ENCODE measurements around the gene RCN1. TPM values are rescaled to one million over a fixed set of nuclear protein-coding genes. Genes with fewer than 3 reads are reported as not detected.

The RCN1 gene
- total RNA-seq, 4 donors from 2014 or later, result 14.7 to 27.0 (median 18.1) TPM

DNA sequence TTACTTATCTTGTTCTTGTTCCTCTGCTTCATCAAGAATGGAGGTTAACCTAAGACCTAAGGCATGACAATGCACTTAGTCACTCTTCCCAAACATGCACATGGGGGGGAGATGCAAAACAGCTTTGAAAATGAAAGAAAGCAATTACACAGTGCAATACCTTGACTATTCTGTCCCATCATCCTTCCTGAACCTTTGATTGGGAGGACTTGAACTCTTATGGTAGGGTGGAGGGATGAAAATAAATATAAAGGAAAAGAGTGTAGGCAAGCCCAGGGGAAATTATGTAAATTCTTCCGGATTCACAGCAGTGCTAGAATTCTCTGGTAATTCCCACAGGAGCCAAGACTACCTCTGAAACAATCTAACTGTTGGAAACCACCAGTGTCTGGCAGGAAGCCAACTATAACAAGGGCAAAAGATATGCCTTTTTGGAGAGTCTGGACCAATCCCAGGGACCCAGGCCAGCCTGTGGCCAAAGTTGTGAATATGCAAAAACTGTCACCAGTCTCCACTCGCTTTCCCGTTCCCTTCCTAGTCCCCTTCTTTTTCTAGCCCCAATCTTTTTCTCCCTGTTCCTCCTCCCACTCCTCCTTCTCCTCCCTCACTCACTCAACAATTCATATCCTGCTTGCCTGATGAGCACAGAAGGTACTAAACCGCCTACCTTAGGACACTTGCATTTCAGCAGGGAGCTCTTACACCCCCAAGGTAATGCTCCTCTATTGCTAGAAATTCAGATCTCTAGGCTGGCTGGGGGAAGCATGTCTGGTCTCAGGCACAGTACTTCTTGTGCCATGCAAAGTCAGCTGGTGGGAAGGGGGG is 2.5 kb upstream of the RCN1 start:
- TF ChIP-seq, protein P1, sequence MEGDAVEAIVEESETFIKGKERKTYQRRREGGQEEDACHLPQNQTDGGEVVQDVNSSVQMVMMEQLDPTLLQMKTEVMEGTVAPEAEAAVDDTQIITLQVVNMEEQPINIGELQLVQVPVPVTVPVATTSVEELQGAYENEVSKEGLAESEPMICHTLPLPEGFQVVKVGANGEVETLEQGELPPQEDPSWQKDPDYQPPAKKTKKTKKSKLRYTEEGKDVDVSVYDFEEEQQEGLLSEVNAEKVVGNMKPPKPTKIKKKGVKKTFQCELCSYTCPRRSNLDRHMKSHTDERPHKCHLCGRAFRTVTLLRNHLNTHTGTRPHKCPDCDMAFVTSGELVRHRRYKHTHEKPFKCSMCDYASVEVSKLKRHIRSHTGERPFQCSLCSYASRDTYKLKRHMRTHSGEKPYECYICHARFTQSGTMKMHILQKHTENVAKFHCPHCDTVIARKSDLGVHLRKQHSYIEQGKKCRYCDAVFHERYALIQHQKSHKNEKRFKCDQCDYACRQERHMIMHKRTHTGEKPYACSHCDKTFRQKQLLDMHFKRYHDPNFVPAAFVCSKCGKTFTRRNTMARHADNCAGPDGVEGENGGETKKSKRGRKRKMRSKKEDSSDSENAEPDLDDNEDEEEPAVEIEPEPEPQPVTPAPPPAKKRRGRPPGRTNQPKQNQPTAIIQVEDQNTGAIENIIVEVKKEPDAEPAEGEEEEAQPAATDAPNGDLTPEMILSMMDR (IDR thresholded peaks at IDR 0.05 in 4 of 5, conservative IDR thresholded peaks at IDR 0.05 in 1 of 5), result no peak
- no peak for TF ChIP-seq POLR2A (IDR thresholded peaks at IDR 0.05)
- Histone ChIP-seq H3K4me3 (no peak overlapping the region), H3K4me1 (peaks cover 0 to 12% of the 10 kb centered on the region in 2 donors), H3K27ac (peak overlapping the region in 2 of 4 donors; percentile 21 to 25), H3K9me3 (no peaks in the 10 kb centered on the region), H3K36me3 (no peaks in the 10 kb centered on the region), H3K27me3 (no peaks in the 10 kb centered on the region)
- intact Hi-C loops (cut with DNase I; ENCODE audit: low total_unique reads), result no loop called here
- DNase-seq (no peak), ATAC-seq (no peak)
- in situ Hi-C loops (cut with MboI; ENCODE audit: low sequenced_read_pairs in 4 of 4), result no loop called here

- Histone ChIP-seq H3K4me3 (peak overlapping the region; percentile 65 to 86 (median 72)), H3K27ac (no peak overlapping the region), H3K4me1 (peaks cover 0 to 11% of the 10 kb centered on the region in 2 donors), H3K9me3 (no peaks in the 10 kb centered on the region), H3K36me3 (peaks cover 0 to 3% of the 10 kb centered on the region in 2 donors), H3K27me3 (no peaks in the 10 kb centered on the region)
- no peak for TF ChIP-seq POLR2A (IDR thresholded peaks at IDR 0.05)
- TF ChIP-seq, protein P1 (IDR thresholded peaks at IDR 0.05 in 4 of 5, conservative IDR thresholded peaks at IDR 0.05 in 1 of 5), result no peak
- DNase-seq (no peak), ATAC-seq (no peak)
- intact Hi-C loops (cut with DNase I; ENCODE audit: low total_unique reads), result no loop called here
- in situ Hi-C loops (cut with MboI; ENCODE audit: low sequenced_read_pairs in 4 of 4), result no loop called here
Observed at GRCh38 chr11:32092581-32093170, 1.8 kb downstream of the RCN1 start.

GRCh38 chr11:32094923-32095322 is 4.0 kb downstream of the RCN1 start:
- DNase-seq, result peak in 1 of 2 donors; percentile 36
- peaks cover 0 to 21% of the 10 kb centered on the region in 2 donors for H3K36me3 ChIP-seq
- peaks cover 0 to 2% of the 10 kb centered on the region in 2 donors for H3K4me1 ChIP-seq
- TF ChIP-seq, protein P1 (IDR thresholded peaks at IDR 0.05 in 4 of 5, conservative IDR thresholded peaks at IDR 0.05 in 1 of 5), result no peak
- TF ChIP-seq POLR2A (IDR thresholded peaks at IDR 0.05), result no peak
- H3K9me3 ChIP-seq, result no peaks in the 10 kb centered on the region
- intact Hi-C loops (cut with DNase I; ENCODE audit: low total_unique reads), result no loop called here
- H3K27ac ChIP-seq, result no peak overlapping the region
- no peak overlapping the region for H3K4me3 ChIP-seq
- H3K27me3 ChIP-seq, result no peaks in the 10 kb centered on the region
- in situ Hi-C loops (cut with MboI; ENCODE audit: low sequenced_read_pairs in 4 of 4), result no loop called here
- ATAC-seq, result peak in 1 of 2 donors; percentile 31

- in situ Hi-C loops (cut with MboI; ENCODE audit: low sequenced_read_pairs in 4 of 4) (no loop called here), intact Hi-C loops (cut with DNase I; ENCODE audit: low total_unique reads) (no loop called here)
- DNase-seq, result no peak
- Histone ChIP-seq H3K4me3 (no peak overlapping the region), H3K27me3 (no peaks in the 10 kb centered on the region), H3K4me1 (peaks cover 0 to 6% of the 10 kb centered on the region in 2 donors), H3K36me3 (peaks cover 0 to 47% of the 10 kb centered on the region in 2 donors), H3K9me3 (no peaks in the 10 kb centered on the region), H3K27ac (no peak overlapping the region)
- TF ChIP-seq, protein P1 (IDR thresholded peaks at IDR 0.05 in 4 of 5, conservative IDR thresholded peaks at IDR 0.05 in 1 of 5), result no peak
- no peak for TF ChIP-seq POLR2A (IDR thresholded peaks at IDR 0.05)
- no peak for ATAC-seq
Observed at GRCh38 chr11:32098142-32098903, 7.4 kb downstream of the RCN1 start.
